GM19351 (cell line): ENCODE results near the gene GMEB2.

Experiments
- ATAC-seq: cut with Tn5 transposase; IDR thresholded peaks from one replicate; pipeline ENCODE4 v1.9.1; 2021; ENCODE audit warnings: mild to moderate bottlenecking, moderate library complexity; ENCODE audit not compliant: unreplicated experiment

Gene GMEB2

DNA sequence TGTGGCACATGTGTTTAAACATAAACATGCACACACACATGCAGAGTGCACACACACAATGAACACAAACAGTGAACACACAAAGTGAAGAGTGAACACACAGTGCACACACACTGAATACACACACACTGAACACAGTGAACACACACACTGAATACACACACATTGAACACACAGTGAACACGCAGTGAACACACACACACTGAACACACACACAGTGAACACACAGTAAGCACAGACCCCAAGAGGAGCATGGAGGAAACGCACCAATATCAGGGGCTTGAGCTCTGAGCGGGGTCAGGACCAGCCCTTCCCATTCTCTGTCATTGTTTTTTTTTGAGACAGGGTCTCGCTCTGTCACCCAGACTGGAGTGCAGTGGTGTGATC is 35.8 kb downstream of the GMEB2 start:
- no peak for ATAC-seq

DNA sequence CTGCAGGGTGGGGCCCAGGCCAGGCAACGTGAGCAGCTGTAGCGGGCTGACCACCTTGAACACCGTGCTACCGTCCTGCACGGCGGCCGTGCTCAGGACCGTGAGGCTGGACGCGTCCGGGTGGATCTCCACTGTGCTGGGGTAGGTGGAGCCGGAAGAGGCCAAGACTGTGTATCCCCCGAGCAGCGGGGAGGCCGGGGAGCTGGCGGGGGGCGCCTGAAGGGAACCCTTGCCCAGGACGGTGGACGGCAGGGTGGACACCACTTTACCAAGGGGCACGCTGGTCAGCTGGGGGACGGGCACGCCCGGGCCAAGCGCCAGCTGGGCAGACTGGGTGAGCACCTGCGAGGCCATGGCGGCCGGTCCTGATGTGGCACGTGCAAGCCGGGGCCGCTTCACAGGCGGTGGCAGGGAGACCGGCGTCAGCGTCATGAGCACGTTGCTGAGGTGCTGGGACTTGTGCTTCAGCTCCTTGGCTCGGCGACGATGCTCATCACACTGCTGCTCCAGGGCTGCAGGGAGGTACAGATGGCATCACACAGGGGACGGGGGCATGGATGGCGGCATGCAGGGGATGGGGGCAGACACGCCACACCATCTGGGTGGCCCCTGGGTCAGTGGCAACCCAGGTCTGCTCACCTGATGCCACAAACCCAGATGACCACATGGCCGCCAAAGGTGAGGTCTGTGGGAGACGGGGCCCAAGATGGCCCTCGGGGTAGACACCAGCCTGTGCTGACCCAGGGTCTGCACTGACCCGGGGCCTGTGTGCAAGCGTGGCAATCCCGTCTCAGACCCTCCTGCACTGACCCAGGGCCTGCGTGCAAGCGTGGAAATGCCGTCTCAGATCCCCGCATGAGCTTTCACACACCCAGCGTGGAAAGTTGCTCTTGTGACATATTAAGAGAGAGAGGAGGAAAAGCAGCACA is 36.4 kb downstream of the GMEB2 start:
- no peak for ATAC-seq

DNA sequence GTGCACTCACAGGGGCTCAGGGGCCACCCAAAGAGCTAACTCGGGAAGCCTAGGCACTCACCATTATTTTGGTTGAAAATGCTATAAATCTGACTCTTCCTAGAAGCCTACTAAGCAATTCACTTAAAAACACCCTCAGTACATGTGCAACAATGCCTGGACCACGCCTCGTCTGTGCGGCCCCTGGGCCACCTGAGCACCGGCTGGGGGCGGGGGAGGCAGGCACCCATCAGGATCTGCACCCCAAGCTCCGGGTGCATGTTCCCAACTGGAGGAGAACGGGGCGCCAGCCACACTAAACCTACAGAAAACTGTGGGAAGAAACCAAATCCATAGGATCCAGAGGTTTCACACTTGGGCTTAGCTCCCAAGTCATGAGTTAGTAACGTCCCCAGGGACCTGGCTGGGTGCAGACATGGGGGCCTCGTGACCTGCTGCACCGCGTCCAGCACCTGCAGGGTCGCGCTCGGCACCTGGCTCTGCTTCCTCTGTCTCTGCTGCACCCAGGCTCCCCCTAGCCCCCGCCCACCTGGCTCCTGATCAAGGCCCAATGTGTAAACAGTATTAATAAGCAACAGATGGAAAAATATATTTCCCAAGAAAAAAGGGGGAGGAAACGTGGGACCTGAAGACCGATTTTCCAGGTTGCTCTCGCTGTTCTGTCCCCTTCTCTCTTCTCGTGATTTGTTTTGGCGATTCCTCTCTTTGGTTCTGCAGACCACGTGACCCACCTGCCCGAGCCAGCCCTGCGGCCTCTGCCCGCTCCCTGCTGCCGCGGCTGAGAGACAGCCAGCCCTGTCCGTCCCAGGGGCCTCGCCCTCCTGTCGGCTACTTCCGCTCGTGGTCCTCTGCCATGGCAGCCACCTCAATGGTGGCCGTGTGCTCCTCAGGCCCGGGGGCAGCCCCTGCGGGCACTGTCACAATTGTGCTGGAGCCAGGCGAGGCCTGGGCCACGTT is 37.4 kb downstream of the GMEB2 start:
- ATAC-seq: no peak

DNA sequence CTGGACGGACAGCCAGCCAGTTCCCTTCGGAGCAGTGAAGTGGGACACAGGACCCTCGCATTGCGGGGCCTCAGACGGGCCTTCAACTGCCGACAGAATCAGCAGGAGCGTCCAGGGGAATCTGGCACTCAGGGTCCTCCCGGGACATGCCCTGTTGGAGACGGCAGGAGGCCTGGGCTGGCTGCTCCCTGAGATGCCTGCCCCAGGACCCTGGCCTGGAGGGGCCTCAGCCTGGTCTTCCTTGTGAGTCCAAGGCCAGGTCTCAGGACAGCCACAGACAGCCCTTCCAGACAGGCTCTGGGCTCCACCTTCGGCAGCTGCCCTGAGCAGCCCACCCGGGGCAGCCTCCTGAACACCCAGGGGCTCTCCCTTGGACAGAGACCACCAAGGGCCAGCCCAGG is 38.3 kb downstream of the GMEB2 start:
- ATAC-seq: no peak

DNA sequence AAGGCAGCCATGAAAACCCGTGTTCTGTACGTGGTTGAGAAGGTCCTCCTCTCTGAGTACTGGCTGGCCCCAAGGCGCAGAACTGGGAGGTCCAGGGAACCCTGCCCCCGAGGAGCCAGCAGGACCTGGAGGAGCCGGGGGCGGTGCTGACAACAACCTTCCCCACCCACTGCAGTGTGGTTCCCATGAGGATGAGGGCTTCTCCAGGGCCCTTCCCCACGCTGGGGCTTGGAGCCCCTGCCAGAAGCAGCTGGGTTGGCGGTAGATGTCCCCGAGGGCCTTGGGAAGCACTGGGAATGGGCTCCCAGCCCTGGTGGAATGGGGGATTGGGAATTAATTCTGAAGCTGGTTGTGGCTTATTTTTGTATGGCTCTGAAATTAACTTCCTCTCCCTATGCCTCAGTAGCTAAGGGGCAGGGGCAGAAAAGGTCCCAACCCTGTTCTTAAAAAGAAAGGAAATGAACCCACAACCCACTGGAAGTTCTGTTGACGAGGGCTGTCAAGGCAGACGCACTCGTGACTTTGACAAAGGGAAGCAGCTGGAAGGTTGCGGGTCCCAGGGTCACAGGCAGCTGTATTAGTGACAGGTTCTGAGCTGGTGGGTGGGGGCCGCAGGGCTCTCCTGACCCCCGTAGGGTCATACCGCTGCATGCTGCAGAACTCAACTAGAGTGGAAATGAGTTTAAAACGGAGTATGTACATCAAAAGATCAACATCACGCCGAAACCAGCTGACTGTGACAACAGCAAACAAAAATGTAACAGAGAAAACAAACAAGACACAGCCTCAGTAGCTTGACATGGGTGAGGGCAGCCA is 38.9 kb downstream of the GMEB2 start:
- ATAC-seq: no peak

DNA sequence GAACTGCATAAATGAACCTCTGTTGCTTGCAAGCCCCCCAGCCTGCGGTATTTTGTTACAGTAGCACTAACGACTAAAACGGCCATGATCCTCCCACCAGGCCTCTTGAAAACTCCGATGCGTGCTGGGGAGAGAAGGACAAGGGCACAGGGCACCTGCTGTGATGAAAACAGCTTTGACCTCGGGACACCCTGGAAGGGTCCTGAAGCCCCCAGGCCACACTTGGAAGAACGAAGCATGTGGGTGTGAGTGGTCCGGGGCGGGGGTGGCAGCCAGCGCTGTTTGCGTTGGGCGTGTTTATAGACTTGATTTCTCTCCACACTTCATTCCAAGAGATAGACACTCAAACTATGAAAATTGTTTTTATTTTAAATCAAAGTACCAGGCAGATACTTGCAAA is 39.6 kb downstream of the GMEB2 start:
- no peak for ATAC-seq

DNA sequence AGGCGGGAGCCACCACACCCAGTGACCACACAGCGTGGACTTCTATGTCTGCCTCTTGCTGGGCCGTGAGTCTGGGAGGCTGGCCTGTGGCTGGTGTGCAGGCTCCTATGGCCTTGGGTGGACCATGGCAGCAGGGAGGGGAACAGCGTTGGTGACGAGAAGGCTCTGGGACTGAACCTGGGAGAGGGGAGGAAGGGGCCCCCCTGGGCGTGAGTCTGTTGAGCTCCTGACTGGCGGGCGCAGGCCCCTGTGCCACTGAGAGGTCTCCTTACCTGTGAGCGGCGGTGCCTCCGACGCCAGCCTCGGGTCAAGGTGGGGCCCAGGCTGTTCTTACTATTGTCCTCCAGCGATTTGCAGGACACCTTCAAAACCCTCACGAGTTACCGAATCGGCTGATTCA is 40.1 kb downstream of the GMEB2 start:
- no peak for ATAC-seq

DNA sequence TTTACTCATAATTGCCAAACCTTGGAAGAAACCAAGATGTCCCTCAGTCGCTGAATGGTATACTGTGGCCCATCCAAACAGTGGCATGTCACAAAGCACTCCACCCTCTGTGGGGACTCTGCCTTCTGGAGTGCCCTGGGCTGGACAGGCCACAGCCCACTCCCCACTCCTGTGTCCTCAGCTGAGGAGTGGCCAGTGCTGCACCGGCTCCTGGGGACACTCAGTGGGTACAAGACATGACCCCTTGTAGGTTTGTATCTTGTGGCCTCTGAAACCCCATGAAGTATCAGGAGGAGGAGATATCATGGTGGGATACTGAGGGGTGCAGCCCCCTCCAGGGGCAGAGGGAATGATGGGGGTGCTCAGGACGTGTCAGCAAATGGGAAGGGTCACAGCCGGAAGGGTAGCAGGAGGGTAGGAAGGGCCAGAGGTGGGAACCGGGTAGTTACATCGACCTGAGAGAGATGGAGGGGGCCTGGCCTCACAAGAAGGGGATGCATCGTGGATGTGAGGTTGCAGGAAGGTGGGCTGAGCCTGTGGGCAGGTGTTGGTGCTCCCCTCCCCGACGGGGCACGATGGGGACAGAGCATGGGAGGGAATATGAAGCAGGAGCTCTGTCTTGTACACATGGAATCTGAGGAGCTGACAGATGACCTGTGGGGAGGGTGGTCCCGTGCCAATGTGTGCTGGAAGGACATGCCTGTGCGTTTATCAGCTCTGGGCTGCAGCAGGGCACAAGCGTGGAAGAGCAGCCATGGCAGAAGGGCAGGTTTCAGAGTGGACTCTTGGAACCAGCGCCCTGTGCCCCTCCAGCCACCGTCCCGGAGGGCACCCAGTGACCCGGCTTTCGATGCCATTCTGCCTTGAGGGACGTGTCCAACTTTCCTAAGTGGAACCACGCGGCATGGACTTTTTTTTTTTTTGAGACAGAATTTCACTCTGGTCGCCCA is 41.0 kb downstream of the GMEB2 start:
- no peak for ATAC-seq

DNA sequence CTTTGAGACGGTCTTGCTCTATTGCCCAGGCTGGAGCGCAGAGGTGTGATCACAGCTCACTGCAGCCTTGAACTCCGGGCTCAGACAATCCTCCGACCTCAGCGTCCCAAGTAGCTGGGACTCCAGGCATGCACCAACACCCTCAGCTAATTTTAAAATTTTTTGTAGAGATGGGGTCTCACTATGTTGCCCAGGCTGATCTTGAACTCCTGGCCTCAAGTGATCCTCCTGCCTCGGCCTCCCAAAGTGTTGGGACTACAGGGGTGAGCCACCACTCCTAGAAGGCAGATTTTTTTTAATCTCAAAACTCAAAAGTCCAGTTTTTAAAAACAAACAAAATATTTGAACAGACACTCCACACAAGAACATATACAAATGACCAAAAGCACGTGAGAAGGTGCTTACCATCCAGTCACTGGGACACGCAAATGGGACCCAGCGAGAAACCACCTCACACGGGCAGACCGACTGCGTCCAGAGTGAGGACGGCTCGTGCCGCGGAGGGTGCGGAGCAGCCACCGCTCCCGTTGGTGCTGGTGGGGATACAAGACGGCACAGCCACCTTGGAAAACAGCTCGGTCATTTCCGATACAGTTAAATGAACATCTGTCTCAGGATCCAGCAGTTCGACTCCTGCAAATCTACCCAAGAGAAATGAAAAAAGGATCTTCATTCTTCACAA is 44.4 kb downstream of the GMEB2 start:
- no peak for ATAC-seq

DNA sequence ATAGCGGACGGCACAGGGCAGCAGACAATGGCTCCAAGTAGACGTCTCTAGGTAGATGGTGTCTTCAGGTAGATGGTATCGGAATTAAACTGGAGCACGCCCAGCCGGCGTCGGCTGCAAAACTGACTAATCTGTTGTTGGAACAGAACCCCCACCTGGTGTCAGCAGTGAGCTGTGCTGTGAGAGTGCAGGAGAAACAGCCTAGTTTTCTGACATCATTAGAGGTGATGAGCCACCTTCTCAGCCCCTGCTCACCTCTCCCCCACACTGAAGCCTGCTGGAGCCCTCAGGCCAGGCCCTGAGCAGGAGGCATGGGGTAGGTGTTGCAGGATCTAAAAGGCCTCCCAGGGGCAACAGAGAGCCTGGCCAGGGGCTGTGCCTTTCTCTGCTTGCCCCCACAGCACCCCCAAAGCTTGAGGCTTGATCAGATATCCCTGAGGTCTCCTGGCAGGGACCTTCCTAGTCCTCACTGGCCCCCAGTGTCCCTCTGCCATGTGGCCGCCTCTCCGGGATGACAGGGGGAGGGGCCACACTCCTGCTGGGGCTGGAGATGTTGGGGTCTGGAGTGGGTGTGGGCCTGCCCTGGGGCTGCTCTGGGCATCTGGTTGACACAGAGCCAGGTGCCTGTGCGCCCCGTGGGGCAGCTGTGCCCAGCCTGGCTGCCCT is 46.0 kb downstream of the GMEB2 start:
- ATAC-seq: no peak

DNA sequence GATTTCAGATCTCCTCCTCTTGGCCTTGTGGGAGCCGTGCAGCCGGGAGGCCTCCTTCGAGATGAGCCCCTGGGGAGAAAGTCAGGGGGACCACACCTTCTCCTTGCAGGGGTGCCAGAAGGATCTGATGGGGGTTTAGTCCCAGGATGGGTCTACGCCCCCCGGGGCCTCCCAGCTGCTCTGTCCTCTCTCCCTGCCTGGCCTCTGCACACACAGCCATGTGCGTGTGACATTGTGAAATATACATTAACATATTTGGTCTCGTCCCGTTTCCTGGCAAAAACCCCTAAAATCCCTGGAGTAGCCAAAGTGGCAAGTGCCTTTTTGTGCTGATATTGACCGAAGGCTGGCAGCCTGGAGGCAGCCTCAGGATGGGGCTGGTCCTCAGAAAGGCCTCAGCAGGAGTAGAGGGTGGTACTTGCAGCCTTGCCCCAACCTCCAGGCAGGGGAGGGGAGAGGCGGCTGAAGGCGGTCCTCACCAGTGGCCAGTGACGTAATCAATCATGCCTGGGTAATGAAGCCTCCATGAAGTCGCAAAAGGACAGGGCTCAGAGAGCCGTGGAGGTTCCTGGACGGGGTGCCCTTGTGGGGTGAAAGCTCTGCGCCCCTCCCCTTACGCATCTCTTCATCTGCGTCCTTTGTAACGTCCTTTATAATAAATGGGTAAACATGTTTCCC is 47.7 kb downstream of the GMEB2 start:
- ATAC-seq: no peak

DNA sequence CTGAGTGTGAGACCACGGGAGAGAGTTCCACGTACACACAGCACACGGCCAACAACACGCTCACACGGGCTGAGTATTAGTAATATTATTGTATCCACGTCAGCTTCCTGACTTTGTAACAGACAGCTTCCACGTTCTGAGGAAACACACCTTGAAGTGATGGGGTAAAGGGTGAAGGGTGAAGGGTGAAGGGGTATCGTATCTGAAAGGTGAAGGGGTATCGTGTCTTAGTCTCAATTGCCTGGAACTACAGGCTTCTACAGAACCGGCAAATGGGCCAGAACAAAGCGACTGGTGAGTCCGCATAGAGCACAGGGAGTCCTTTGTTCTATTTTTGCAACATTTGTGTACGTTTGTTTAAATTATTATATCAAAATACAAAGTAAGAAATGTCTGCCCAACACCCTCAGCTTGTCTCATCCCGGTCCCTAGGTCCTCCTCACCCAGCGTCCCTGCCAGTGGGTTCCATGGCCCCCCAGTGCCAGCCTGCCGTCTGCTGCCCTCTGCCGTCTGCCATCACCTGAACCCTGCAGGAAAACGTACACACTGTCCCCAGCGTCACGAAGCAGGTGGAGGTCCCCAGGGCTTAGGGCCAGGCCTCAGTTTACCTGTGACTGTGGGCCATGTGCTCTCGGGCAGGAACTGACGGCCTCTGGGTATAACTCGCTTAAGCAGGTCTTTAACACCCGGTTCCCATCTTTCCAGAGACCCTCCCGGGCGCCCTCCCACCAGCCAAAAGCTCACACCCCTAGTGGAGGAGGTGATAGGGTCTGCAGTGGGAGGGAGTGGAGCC is 48.5 kb downstream of the GMEB2 start:
- no peak for ATAC-seq

DNA sequence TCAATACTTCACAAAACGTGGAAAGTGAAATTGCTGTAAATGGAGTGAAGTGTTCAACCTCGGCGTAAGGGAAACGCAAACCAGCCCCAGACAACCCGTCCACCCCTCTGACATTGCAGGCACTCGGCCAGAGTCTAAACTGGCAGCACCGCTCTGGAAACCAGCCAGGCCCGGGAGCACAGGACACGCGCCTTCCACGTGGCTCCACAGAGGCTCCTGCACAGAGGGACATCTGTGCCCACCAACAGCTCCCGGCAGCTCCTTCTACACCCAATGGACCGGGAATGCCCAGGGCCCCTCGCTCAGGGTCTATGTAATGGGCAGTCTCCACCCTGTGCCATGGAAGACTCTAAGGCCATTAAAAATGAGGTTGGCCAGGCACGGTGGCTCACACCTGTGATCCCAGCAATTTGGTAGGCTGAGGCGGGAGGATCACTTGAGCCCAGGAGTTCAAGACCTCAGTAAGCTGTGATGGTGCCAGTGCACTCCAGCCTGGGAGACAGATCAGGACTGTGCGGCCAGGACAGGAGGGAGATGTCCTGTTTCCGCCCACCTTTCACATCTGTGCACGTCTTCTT is 49.5 kb downstream of the GMEB2 start:
- no peak for ATAC-seq

DNA sequence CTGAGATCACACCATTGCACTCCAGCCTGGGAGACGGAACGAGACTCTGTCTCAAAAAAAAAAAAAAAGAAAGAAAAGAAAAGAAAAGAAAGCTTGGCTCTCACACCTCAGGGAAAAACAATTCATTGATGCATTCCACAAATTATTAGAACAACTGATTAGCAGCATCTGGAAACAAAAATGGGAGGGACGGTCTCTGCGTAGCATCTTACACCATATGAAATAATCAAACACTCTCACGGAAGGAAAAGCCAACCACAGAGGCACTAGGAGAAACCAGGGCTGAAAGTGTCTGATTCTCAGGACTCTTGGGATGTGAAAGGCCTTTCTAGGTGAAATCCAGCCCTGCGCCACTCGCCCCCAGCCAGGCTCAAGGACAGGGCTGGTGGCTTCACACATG is 50.6 kb downstream of the GMEB2 start:
- ATAC-seq: no peak

DNA sequence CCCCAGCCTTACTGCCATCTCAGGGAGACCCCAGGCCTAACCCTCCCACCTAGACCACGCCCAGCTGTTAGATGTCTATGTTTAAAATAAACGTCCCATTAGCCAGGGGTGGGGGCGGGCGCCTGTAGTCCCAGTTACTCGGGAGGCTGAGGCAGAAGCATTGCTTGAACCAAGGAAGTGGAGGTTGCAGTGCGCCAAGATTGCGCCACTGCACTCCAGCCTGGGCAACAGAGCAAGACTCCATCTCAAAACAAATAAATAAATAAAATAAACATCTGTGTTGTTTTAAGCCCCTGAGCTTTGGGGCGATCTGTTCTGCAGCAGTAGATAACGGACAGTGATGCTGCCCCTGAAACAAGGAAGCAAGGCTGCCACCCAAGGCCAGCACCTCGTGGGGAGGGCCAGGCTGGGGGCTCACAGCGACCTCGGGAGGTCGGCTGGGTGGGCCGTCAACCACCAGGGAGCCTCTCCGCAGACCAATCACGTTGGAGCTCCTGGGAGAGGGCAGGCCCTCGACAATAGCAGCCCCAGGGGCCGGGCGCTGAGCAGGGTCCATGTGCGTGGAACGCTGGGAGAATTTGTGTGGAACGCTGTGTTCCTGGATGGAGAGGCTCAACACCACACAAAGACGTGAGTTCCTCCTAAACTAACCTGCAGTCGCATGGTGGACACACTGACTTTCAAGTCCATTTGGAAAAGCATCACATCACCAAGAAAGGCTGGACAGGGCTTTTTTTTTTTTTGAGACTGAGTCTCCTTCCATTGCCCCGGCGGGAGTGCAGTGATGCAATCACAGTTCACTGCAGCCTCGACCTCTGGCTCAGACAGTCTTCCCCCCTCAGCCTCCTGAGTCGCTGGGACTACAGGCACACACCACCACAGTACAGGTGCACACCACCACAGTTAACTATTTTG is 51.8 kb downstream of the GMEB2 start:
- ATAC-seq: no peak
